ENCODE measurements around the gene PGBD1. TPM values are rescaled to one million over a fixed set of nuclear protein-coding genes. Genes with fewer than 3 reads are reported as not detected.

The PGBD1 gene
- total and polyA plus RNA-seq, 2 of the 13 experiments (the other 11 are each of a cell fraction or from before 2014, with no cell fraction given), result 3.6 to 6.9 TPM

- TF ChIP-seq EHMT2 (IDR thresholded peaks at IDR 0.05; ENCODE audit: borderline replicate concordance, low read depth, low read length), result no peak
- TF ChIP-seq POGK (CRISPR knock-in tag; conservative IDR thresholded peaks at IDR 0.05), result 0 out of 2 replicates have a peak, but pooled peaks have one; percentile 29
- peak; percentile 60; the same call in 1 of the 2 replicates for TF ChIP-seq ZNF24 (IDR thresholded peaks at IDR 0.05)
- TF ChIP-seq HBP1 (CRISPR knock-in tag; IDR thresholded peaks at IDR 0.05; ENCODE audit: low read depth), result peak; percentile 92
- TF ChIP-seq ELF4 (CRISPR knock-in tag; IDR thresholded peaks at IDR 0.05; ENCODE audit: borderline replicate concordance), result 0 out of 2 replicates have a peak, but pooled peaks have one; percentile 34
- TF ChIP-seq ZNF20 (CRISPR knock-in tag; IDR thresholded peaks at IDR 0.05), result no peak
- peak; percentile 57; the same call in 1 of the 2 replicates for TF ChIP-seq ZNF746 (CRISPR knock-in tag; IDR thresholded peaks at IDR 0.05)
- TF ChIP-seq SRSF4 (IDR thresholded peaks at IDR 0.05; ENCODE audit: low read depth, low read length, poor library complexity, severe bottlenecking), result no peak
- TF ChIP-seq ZFP1 (CRISPR knock-in tag; IDR thresholded peaks at IDR 0.05), result peak; percentile 40; the same call in 1 of the 2 replicates
- peak; percentile 89 for TF ChIP-seq PHF8 (CRISPR knock-in tag; IDR thresholded peaks at IDR 0.05)
- TF ChIP-seq GPBP1L1 (CRISPR knock-in tag; IDR thresholded peaks at IDR 0.05), result no peak
- peak; percentile 38; the same call in 1 of the 2 replicates for TF ChIP-seq MTF2 (CRISPR knock-in tag; IDR thresholded peaks at IDR 0.05; ENCODE audit: borderline replicate concordance)
- TF ChIP-seq NFIC (IDR thresholded peaks at IDR 0.05; ENCODE audit: low read length), result no peak
- TF ChIP-seq ZNF740 (CRISPR knock-in tag; IDR thresholded peaks at IDR 0.05), result no peak
- 0 out of 2 replicates have a peak, but pooled peaks have one; percentile 85 for TF ChIP-seq BRCA1 (CRISPR knock-in tag; IDR thresholded peaks at IDR 0.05)
- TF ChIP-seq ZNF101 (CRISPR knock-in tag; IDR thresholded peaks at IDR 0.05; ENCODE audit: borderline replicate concordance, low read depth), result no peak
- TF ChIP-seq PITX1 (CRISPR knock-in tag; IDR thresholded peaks at IDR 0.05), result no peak
- TF ChIP-seq HMGXB4 (CRISPR knock-in tag; IDR thresholded peaks at IDR 0.05; ENCODE audit: borderline replicate concordance in 1 of 2, low read depth in 1 of 2), result peak; percentile 91 to 93
- TF ChIP-seq IRF9 (CRISPR knock-in tag; IDR thresholded peaks at IDR 0.05; ENCODE audit: borderline replicate concordance), result peak; percentile 86; the same call in 1 of the 2 replicates
- TF ChIP-seq ZNF83 (CRISPR knock-in tag; IDR thresholded peaks at IDR 0.05; ENCODE audit: borderline replicate concordance), result no peak; the same call in 1 of the 2 replicates
Measured at GRCh38 chr6:28281288-28282064, at the start of gene PGBD1 (continued).

All from HepG2 (cell line).